Islet precursor cell (in vitro differentiated cells): ENCODE data around the gene DCAF7.

Experiments used
- DNase-seq: peaks from one replicate; pipeline ENCODE4 v3.0.0-alpha.2; 2018

DCAF7 gene

GRCh38 chr17:63525190-63525946, 24.9 kb upstream of the DCAF7 start:
- no peak for DNase-seq

DNA sequence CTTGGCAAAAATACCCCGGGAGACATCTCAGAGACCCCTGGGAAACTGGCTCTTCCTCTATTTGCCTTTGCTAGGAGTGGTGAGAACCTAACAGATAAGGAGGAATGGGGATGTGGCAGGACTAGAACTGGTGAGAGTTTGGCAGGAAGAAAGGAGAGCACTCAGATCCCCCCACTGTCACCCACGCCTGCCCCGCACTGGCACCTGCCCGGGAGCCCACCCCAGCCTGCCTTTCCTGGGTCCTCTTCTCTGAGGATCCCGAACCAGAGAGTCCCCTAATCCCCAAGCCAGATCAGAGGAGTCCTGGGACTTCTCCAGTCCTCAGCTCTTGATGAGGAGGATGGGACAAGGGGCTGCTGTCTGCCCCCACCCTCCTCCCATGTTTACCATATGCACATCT, 23.4 kb upstream of the DCAF7 start:
- no peak for DNase-seq

GRCh38 chr17:63528183-63528582, 22.1 kb upstream of the DCAF7 start:
- DNase-seq, result no peak

GRCh38 chr17:63529711-63530556, 20.3 kb upstream of the DCAF7 start:
- no peak for DNase-seq

GRCh38 chr17:63530557-63531021, 19.7 kb upstream of the DCAF7 start:
- no peak for DNase-seq

DNA sequence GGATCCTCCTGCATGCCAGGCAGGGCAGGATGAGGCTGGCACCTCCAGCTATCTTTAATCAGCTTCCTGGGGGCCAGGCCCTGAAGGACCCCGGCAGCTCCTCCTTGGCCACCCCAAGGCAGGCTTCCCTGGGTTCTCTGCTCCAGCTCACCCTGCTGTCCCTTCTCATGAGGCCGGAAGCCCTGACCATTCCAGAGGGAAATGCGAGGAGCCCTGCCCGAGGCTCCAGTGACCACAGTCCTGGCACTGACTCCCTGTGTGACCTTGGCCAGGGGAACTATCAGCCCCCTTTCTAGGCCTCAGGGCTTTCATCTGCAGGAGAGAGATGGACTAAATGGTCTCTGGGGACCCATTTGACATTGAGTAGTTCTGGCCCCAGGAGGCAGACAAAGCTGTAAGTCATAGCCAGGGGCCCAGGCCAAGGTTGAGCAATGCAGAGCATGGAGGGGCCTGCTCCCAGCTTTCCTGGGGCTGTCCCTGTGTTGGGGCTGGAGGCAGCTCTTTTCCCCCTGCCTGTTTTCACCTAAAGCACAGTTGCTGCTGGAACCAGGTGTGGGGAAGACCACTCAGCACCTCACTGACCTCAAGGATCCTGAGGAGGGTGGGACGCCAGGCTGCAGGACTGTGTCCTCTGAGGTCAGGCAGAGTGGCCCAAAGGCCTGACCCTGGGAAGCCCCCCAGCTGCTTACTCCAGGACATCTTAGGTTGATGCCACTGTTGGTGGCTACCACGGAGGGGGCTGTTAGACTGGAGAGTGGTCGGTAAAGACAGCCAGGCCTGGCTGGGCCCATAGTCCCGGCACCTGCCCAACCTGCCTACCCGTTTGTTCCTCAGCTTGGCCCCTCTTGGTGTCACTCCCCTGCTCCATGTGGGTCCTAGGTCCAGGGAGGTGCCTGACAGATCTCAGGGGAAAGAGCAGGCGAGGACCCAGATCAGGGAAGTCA, 19.0 kb upstream of the DCAF7 start:
- no peak for DNase-seq

DNA sequence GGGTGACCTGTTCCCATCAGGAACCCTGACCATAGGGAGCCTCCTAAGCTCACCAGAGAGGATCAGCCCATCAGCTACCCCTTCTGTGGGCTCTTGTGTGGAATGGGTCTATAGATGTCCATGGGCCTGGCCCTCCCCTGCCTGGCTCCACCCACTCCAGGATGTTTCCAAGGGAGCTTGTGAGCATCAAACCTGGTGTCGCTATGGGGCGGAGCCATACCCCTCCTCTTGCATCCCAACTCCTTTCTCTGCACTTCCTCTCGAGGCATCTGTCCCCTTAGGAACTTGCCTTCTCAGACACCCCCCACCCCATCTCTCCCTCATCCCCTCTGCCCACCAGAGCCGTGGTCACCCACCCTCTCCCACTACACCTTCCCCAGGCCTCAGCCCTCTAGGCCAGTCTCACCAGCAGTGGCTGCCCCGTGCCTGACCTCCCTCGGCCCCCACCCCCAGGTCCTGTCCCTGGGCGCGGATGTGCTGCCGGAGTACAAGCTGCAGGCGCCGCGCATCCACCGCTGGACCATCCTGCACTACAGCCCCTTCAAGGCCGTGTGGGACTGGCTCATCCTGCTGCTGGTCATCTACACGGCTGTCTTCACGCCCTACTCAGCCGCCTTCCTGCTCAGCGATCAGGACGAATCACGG, 16.7 kb upstream of the DCAF7 start:
- no peak for DNase-seq

GRCh38 chr17:63534078-63534570, 16.2 kb upstream of the DCAF7 start:
- DNase-seq, result no peak

DNA sequence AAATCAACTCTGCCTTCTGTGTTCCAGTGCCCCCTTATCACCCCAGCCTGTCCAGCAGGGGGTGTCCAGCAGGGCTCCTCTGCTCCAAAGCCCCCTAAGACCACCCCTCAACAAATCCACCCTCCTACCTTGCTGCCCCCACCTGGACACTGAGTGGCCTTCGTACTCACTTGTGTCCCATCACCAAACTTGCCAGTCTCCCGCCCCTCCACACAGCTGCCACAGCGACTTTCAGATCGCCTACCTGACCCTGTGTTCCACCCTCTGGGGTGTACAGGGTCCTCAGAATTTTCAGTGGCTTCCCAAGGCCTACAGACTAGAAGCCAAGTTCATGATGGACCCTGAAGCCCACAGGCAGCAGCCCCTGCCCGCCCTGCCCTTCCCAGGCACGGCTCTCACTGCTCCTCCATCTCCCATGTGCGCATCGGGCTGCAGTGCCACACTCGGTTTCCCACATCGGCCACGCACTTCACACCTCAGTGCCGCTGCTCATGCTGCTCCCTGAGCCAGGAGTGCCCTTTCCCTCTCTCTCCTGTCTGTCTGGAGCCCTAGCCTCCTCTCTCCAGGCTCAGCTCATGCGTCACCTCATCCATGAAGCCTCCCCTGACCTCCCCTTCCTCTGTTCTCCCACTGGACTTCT, 15.3 kb upstream of the DCAF7 start:
- DNase-seq, result no peak

DNA sequence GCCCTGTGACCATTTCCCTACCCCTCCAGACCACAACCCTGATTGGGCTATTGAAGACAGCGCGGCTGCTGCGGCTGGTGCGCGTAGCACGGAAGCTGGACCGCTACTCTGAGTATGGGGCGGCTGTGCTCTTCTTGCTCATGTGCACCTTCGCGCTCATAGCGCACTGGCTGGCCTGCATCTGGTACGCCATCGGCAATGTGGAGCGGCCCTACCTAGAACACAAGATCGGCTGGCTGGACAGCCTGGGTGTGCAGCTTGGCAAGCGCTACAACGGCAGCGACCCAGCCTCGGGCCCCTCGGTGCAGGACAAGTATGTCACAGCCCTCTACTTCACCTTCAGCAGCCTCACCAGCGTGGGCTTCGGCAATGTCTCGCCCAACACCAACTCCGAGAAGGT, 14.6 kb upstream of the DCAF7 start:
- no peak for DNase-seq

- peak; percentile 82 for DNase-seq
Measured at GRCh38 chr17:63537001-63537400, 13.3 kb upstream of the DCAF7 start.

DNA sequence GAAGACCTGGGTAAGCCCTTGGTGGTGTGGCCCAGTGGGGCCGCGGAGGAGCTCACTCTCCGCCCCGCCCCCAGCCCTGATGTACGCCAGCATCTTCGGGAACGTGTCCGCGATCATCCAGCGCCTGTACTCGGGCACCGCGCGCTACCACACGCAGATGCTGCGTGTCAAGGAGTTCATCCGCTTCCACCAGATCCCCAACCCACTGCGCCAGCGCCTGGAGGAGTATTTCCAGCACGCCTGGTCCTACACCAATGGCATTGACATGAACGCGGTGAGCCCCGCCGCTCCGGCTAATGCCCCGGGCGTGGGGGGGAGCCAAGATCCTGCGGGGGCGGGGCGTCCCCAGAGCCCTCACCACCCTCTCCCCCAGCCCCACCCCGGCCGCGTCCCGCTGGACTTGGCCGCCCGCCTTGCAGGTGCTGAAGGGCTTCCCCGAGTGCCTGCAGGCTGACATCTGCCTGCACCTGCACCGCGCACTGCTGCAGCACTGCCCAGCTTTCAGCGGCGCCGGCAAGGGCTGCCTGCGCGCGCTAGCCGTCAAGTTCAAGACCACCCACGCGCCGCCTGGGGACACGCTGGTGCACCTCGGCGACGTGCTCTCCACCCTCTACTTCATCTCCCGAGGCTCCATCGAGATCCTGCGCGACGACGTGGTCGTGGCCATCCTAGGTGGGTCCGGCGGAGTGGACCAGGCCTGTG, 12.1 kb upstream of the DCAF7 start:
- DNase-seq, result no peak

- DNase-seq, result no peak
Measured at GRCh38 chr17:63538693-63539595, 11.3 kb upstream of the DCAF7 start.

GRCh38 chr17:63540590-63540989, 9.7 kb upstream of the DCAF7 start:
- DNase-seq, result no peak

- DNase-seq, result peak; percentile 54
Measured at GRCh38 chr17:63542218-63542545, 8.1 kb upstream of the DCAF7 start.

DNA sequence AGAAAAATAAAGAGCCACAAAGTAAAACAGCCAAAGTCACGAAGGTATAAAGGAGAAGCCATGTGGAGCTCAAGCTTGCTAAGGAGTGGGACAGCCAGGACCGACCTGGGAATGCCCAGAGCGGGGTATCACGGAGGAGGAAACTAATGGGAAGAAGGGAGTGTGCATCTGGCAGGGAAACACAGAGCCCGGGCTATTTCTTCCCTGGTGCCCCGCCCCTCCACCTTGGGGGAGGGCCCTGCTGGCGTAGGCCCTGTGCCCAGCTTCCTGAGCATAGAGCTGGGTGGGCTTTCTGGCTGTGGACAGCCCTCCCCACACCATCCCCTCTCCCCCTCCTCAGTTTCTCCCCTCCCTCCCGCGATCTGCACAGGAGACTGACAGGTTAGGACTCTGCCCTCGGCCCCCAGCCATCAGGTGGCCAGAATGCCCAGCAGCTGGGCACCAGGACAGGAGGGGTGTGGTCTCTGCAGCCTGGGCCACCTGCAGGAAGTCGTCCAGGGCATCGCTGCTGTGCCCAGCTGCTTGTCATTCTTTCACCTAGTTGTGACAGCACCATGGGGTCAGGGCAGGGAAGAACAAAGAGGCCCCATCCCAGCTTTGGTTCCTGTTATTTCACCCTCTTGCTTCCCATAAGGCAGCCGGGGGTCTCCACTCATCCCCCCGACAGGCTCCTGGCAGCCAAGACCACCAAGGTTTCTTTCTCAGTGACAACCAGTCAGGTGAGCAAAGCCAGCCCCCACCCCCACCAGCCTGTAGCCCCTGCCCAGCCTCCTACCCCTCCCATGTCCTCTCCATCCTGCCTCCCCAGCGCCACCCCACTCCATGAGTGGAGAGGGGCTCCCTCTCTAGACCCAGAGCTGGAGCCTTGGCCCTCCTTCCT, 7.1 kb upstream of the DCAF7 start:
- peak; percentile 56 for DNase-seq

DNA sequence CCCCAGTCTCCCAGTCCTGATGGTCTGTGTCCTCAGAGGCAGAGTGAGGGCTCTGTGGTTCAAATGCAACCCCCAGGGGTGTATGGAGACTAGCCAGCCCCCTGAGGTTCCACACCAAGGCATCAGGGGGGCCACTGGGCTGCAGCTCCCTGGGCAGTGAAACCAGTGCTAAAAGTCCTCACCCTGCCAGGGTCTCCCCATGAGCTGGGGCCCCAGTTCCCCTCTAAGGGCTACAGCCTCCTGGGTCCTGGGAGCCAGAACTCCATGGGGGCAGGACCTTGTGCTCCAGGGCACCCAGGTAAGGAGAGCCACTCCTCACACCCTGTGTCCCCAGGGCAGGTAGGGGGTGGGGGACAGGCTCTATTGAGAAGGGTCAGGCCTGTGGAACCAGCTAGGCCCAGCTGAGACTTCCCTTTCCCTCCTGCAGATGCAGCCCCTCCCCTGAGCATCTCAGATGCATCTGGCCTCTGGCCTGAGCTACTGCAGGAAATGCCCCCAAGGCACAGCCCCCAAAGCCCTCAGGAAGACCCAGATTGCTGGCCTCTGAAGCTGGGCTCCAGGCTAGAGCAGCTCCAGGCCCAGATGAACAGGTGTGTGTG, 6.4 kb upstream of the DCAF7 start:
- no peak for DNase-seq

DNA sequence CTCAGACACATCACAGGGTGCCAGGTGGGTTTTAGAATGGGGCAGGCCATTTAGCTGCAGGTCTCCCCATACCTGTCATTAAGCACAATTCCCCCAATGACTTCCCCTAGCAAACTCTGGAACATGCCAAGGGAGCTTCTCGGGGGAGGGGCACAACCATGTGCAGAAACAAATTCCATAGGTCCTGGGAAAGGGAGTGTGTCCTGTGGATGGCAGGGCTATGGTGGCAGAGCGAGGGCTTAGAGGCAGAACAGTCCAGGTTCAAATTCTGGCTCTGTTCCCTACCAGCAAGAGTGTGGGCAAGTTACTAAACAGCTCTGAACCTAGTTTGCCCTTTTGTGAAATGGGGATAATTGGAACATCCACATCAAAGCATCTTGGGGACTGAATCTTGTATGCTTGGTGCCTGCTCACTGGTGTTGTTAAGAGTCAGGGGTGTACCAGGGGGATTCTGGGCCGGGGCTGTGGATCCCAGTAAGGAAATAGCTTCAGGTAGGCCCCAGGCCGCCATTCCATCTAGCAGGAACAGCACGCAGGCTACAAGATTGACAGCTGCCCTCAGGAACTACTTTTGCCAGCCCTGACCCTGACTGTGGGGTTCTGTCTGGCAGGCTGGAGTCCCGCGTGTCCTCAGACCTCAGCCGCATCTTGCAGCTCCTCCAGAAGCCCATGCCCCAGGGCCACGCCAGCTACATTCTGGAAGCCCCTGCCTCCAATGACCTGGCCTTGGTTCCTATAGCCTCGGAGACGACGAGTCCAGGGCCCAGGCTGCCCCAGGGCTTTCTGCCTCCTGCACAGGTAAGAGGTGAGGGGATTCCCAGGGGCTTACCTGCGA, 5.6 kb upstream of the DCAF7 start:
- peak; percentile 73 for DNase-seq
